HepG2 (cell line): ENCODE results near the gene CYB5D1. TPM values are rescaled to one million over a fixed set of nuclear protein-coding genes. Genes with fewer than 3 reads are reported as not detected.
A peak's percentile ranks its signal among the peaks of the same experiment; 100 is the strongest.

Experiments
- AKAP8 ChIP-seq: sonication (generic); formaldehyde crosslinking; IDR thresholded peaks from 2 replicates; pipeline ENCODE4 v1.5.1; 2020; ENCODE audit warnings: mild to moderate bottlenecking, missing genetic modification reagents
- HDAC2 ChIP-seq: sonication (generic); formaldehyde crosslinking; IDR thresholded peaks from 2 replicates; pipeline ENCODE4 v1.4.0; 2020; ENCODE audit warnings: missing genetic modification reagents
- KAT8 ChIP-seq: IDR thresholded peaks from 2 replicates; pipeline ENCODE4 v1.6.1; 2016; ENCODE audit warnings: missing genetic modification reagents, missing compliant biosample characterization
- KDM5A ChIP-seq: fragments of 200-600 bp; sonication (generic); IDR thresholded peaks from 2 replicates; pipeline ENCODE4 v1.7.0; 2018; ENCODE audit warnings: antibody characterized with exemption, mild to moderate bottlenecking, low read length, borderline replicate concordance
- LCORL ChIP-seq, 2 experiments: fragments of 450-650 bp in 1 of 2; sonication (generic) in 1 of 2; formaldehyde crosslinking in 1 of 2; IDR thresholded peaks; 2 replicates each; pipeline versions ENCODE4 v1.5.0 to v1.6.1; 2017 to 2020; ENCODE audit warnings: antibody characterized with exemption in 1 of 2, missing genetic modification reagents in 1 of 2
- POLR2AphosphoS2 ChIP-seq: IDR thresholded peaks from 2 replicates; pipeline ENCODE4 v1.6.1; 2011; ENCODE audit warnings: low read depth, low read length, improper control_type of control experiment
- POLR2G ChIP-seq: fragments of 200-400 bp; formaldehyde crosslinking; IDR thresholded peaks from 2 replicates; pipeline ENCODE4 v1.6.1; 2018; ENCODE audit warnings: mild to moderate bottlenecking, low read depth, low read length, moderate library complexity
- ZFX ChIP-seq: sonication (generic); formaldehyde crosslinking; IDR thresholded peaks from 2 replicates; pipeline ENCODE4 v1.4.0; 2020; ENCODE audit warnings: mild to moderate bottlenecking, low read depth, missing genetic modification reagents, moderate library complexity
- ZNF343 ChIP-seq: sonication (generic); formaldehyde crosslinking; IDR thresholded peaks from 2 replicates; pipeline ENCODE4 v1.4.0; 2020; ENCODE audit warnings: mild to moderate bottlenecking, missing genetic modification reagents
- ZNF784 ChIP-seq: sonication (generic); formaldehyde crosslinking; IDR thresholded peaks from 2 replicates; pipeline ENCODE4 v1.5.1; 2020; ENCODE audit warnings: missing genetic modification reagents, mild to moderate bottlenecking, borderline replicate concordance
- ZSCAN25 ChIP-seq: sonication (generic); formaldehyde crosslinking; IDR thresholded peaks from 2 replicates; pipeline ENCODE4 v1.8.0; 2022; ENCODE audit warnings: mild to moderate bottlenecking, missing genetic modification reagents
- polyA plus RNA-seq, 8 experiments: library from polyadenylated mRNA; depleted of rRNA in 3 of 8; stranded (reverse) in 7 of 8; unstranded in 1 of 8; fragments of >200 nt; fragmentation: Illumina TruSeq in 4 of 8; extraction: Trizol in 4 of 8; gene quantifications; 2 replicates each; pipeline versions ENCODE4 v1.2.1 to v1.2.3, GENCODE V29; 2011 to 2016; ENCODE audit warnings: low read depth in 4 of 8, missing spikeins in 1 of 8, mixed read lengths in 1 of 8; ENCODE audit not compliant: insufficient read depth in 1 of 8
- total RNA-seq, 5 experiments: library from RNA; depleted of rRNA; stranded (reverse); fragments of >200 nt; fragmentation: Illumina TruSeq; extraction: Trizol; gene quantifications; 2 replicates each; pipeline ENCODE4 v1.2.3, GENCODE V29; 2016; ENCODE audit warnings: low read depth in 1 of 5
- TF ChIP-seq, protein P1 (sequence below), 2 experiments: sonication (generic) in 1 of 2; formaldehyde crosslinking in 1 of 2; IDR thresholded peaks; 2 replicates each; pipeline versions ENCODE4 v1.6.1 to v1.9.0; 2014 to 2022; ENCODE audit warnings: antibody characterized with exemption in 1 of 2, borderline replicate concordance in 1 of 2, inconsistent platforms in 1 of 2, low read depth in 1 of 2, missing genetic modification reagents in 1 of 2
- TF ChIP-seq, protein P2 (sequence below), 2 experiments: IDR thresholded peaks; 2 replicates each; pipeline ENCODE4 v1.6.1; 2011 to 2012; ENCODE audit warnings: low read length in 2 of 2, borderline replicate concordance in 1 of 2, low read depth in 1 of 2, mild to moderate bottlenecking in 1 of 2, moderate library complexity in 1 of 2
- TF ChIP-seq, protein P3 (sequence below): sonication (generic); formaldehyde crosslinking; IDR thresholded peaks from 2 replicates; pipeline ENCODE4 v1.4.0; 2020; ENCODE audit warnings: missing genetic modification reagents

The CYB5D1 gene
- total and polyA plus RNA-seq, 2 of the 13 experiments (the other 11 are each of a cell fraction or from before 2014, with no cell fraction given), result 8.9 to 17.0 TPM

DNA sequence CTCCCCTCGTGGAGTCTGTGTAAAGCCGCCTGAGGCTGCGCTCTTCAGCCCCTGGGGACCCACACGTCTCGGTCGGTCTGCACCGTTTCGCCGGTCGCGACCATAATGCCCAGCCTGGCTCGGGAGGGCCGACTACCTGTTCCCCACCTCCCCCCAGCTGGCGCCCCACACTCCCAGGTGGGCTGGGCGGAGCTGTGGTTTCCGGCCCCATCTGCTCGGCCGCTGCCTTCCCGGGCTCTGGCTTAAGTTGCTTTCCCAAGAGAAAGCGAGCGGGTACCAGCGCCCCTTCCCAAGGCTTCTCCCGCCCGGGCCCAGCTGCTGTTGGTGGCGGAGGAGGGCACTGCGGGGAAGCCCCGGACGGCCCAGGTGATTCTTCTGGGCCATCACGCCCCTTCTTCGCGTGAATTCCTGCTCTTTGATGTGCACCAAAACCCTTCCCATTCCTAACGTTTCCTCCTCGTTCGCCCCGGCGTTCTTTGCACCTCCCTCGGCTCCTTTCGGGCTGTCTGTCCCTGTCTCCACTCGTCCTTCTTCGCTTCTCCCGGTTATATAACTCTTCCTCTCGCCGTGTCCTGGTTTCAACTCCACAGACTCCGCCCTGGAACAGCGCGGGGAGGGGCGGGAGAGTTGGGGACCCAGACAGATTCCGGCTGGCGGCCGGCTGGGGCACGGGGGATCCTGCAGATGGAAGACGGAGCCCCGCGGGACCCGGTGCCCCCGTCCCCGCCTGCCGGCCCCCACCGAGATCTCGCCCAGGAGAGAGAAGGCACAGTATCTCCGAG, 21.8 kb upstream of the CYB5D1 start (continued):
- TF ChIP-seq, protein P1, sequence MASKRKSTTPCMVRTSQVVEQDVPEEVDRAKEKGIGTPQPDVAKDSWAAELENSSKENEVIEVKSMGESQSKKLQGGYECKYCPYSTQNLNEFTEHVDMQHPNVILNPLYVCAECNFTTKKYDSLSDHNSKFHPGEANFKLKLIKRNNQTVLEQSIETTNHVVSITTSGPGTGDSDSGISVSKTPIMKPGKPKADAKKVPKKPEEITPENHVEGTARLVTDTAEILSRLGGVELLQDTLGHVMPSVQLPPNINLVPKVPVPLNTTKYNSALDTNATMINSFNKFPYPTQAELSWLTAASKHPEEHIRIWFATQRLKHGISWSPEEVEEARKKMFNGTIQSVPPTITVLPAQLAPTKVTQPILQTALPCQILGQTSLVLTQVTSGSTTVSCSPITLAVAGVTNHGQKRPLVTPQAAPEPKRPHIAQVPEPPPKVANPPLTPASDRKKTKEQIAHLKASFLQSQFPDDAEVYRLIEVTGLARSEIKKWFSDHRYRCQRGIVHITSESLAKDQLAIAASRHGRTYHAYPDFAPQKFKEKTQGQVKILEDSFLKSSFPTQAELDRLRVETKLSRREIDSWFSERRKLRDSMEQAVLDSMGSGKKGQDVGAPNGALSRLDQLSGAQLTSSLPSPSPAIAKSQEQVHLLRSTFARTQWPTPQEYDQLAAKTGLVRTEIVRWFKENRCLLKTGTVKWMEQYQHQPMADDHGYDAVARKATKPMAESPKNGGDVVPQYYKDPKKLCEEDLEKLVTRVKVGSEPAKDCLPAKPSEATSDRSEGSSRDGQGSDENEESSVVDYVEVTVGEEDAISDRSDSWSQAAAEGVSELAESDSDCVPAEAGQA (IDR thresholded peaks at IDR 0.05; ENCODE audit: low read depth), result no peak
- TF ChIP-seq, protein P1 (CRISPR knock-in tag; IDR thresholded peaks at IDR 0.05; ENCODE audit: borderline replicate concordance), result 0 out of 2 replicates have a peak, but pooled peaks have one; percentile 28
- TF ChIP-seq, protein P2, sequence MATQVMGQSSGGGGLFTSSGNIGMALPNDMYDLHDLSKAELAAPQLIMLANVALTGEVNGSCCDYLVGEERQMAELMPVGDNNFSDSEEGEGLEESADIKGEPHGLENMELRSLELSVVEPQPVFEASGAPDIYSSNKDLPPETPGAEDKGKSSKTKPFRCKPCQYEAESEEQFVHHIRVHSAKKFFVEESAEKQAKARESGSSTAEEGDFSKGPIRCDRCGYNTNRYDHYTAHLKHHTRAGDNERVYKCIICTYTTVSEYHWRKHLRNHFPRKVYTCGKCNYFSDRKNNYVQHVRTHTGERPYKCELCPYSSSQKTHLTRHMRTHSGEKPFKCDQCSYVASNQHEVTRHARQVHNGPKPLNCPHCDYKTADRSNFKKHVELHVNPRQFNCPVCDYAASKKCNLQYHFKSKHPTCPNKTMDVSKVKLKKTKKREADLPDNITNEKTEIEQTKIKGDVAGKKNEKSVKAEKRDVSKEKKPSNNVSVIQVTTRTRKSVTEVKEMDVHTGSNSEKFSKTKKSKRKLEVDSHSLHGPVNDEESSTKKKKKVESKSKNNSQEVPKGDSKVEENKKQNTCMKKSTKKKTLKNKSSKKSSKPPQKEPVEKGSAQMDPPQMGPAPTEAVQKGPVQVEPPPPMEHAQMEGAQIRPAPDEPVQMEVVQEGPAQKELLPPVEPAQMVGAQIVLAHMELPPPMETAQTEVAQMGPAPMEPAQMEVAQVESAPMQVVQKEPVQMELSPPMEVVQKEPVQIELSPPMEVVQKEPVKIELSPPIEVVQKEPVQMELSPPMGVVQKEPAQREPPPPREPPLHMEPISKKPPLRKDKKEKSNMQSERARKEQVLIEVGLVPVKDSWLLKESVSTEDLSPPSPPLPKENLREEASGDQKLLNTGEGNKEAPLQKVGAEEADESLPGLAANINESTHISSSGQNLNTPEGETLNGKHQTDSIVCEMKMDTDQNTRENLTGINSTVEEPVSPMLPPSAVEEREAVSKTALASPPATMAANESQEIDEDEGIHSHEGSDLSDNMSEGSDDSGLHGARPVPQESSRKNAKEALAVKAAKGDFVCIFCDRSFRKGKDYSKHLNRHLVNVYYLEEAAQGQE (IDR thresholded peaks at IDR 0.05; ENCODE audit: borderline replicate concordance in 1 of 2, low read depth in 1 of 2, low read length in 2 of 2), result no peak
- TF ChIP-seq LCORL (IDR thresholded peaks at IDR 0.05), result no peak
- no peak for TF ChIP-seq LCORL (CRISPR knock-in tag; IDR thresholded peaks at IDR 0.05)
- TF ChIP-seq POLR2AphosphoS2, result no peak; the same call in 1 of the 2 replicates
- TF ChIP-seq HDAC2 (CRISPR knock-in tag), result 0 out of 2 replicates have a peak, but pooled peaks have one; percentile 1
- TF ChIP-seq, protein P3, sequence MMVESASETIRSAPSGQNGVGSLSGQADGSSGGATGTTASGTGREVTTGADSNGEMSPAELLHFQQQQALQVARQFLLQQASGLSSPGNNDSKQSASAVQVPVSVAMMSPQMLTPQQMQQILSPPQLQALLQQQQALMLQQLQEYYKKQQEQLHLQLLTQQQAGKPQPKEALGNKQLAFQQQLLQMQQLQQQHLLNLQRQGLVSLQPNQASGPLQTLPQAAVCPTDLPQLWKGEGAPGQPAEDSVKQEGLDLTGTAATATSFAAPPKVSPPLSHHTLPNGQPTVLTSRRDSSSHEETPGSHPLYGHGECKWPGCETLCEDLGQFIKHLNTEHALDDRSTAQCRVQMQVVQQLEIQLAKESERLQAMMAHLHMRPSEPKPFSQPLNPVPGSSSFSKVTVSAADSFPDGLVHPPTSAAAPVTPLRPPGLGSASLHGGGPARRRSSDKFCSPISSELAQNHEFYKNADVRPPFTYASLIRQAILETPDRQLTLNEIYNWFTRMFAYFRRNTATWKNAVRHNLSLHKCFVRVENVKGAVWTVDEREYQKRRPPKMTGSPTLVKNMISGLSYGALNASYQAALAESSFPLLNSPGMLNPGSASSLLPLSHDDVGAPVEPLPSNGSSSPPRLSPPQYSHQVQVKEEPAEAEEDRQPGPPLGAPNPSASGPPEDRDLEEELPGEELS, result no peak
- TF ChIP-seq POLR2G, result peak; percentile 90
- peak; percentile 57 for TF ChIP-seq KDM5A
- TF ChIP-seq AKAP8, result peak; percentile 5; the same call in 1 of the 2 replicates
- TF ChIP-seq KAT8 (CRISPR knock-in tag), result no peak
- no peak for TF ChIP-seq ZNF343
- peak; percentile 40; the same call in 1 of the 2 replicates for TF ChIP-seq ZFX (CRISPR knock-in tag)
- TF ChIP-seq ZSCAN25 (CRISPR knock-in tag), result no peak
- peak; percentile 17; the same call in 1 of the 2 replicates for TF ChIP-seq ZNF784 (CRISPR knock-in tag)
